Ramos (cell line): ENCODE data around the gene EMC7.

ENCODE experiments used
- in situ Hi-C: fragments of 300-500 bp; cut with MboI; formaldehyde crosslinking; loops from one replicate; pipeline ENCODE4 v1.14.3; 2022; ENCODE audit warnings: low sequenced_read_pairs; ENCODE audit not compliant: unreplicated experiment

Gene EMC7

DNA sequence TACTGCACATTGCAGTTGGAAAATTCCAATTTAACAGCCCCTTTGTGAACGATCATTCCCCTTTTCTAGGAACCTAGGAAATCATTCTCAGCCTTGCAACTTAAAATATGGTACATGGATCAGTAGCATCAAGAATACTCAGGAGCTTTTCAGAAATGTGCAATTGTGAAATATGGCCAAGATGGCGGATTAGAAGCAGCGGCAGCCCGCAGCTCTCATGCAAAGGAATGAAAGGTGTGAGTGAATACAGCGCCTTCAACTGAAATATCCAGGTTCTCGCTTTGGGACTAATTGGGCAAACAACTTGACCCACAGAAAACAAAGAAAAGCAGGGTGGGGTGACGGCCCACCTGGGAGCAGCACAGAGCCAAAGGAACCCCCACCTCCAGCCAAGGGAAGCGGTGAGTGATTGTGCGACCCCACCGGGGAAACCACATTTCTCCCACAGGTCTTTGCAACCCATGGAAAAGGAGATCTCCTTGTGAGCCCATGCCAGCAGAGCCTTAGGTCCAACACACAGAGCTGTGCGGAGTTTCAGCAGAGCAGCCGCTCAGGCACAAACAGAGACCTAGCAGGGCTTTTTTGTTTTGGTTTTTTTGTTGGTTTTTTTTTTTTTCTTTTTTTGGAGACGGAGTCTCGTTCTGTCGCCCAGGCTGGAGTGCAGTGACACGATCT lies 55.1 kb downstream of the EMC7 start:
- in situ Hi-C loops = no loop called here

GRCh38 chr15:34043813-34044212 lies 57.8 kb downstream of the EMC7 start:
- in situ Hi-C loops = no loop called here

- in situ Hi-C loops = no loop called here
Observed at GRCh38 chr15:34043391-34043790, 58.3 kb downstream of the EMC7 start.

DNA sequence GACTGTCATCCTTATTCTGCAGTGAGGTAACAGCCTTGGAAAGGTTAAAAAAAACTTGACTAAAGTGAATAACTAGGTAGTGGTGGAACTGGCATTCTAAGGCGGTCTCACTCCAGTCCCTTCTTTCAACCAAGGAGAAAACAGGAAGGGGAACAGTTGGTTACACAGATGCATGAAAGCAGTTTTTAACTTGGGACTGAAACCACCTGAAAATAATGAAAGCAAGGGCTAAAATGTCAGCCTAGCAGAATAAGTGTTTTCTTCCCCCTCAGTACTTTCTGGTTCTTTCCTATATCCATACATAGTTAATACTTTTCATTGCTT lies 61.9 kb downstream of the EMC7 start:
- in situ Hi-C loops = no loop called here

GRCh38 chr15:34038871-34039789 lies 62.5 kb downstream of the EMC7 start, which contains the start of gene AVEN:
Gene AVEN (minus strand): TSS chr15:34039204. CDS start chr15:34039046, 158 bp downstream.
- in situ Hi-C loops = no loop called here

- in situ Hi-C loops = no loop called here
Observed at GRCh38 chr15:34038023-34038870, 63.4 kb downstream of the EMC7 start.
